Measurements from ENCODE around the gene GREM2.

- TF ChIP-seq EP300 (conservative IDR thresholded peaks at IDR 0.05; ENCODE audit: poor library complexity, severe bottlenecking) (no peak), EZH2 (IDR thresholded peaks at IDR 0.05; ENCODE audit: borderline replicate concordance, insufficient read depth, low read length, poor library complexity, severe bottlenecking) (no peak), TAF1 (IDR thresholded peaks at IDR 0.05; ENCODE audit: low read depth) (no peak), CTCF (IDR thresholded peaks at IDR 0.05; ENCODE audit: poor library complexity, severe bottlenecking) (no peak), MXI1 (conservative IDR thresholded peaks at IDR 0.05; ENCODE audit: poor library complexity, severe bottlenecking) (no peak), POLR2AphosphoS5 (IDR thresholded peaks at IDR 0.05) (no peak), RAD21 (conservative IDR thresholded peaks at IDR 0.05) (no peak), REST (IDR thresholded peaks at IDR 0.05; ENCODE audit: borderline replicate concordance) (no peak)
Observed at GRCh38 chr1:240455228-240455821, 156.6 kb downstream of the GREM2 start.
